ENCODE data around the gene ITGB5.

Gene ITGB5

GRCh38 chr3:124767691-124768090, 119.5 kb downstream of the ITGB5 start:
- TF ChIP-seq CTCF (IDR thresholded peaks at IDR 0.05; ENCODE audit: low read depth, low read length): no peak
- no peak for DNase-seq (ENCODE audit: extremely low read depth, low read depth)

- TF ChIP-seq CTCF (IDR thresholded peaks at IDR 0.05; ENCODE audit: low read depth, low read length): no peak
- no peak for DNase-seq (ENCODE audit: extremely low read depth, low read depth)
Measured at GRCh38 chr3:124767264-124767663, 119.9 kb downstream of the ITGB5 start.

- no peak for DNase-seq (ENCODE audit: extremely low read depth, low read depth)
- TF ChIP-seq CTCF (IDR thresholded peaks at IDR 0.05; ENCODE audit: low read depth, low read length): no peak
Measured at GRCh38 chr3:124766113-124767095, 120.8 kb downstream of the ITGB5 start.

GRCh38 chr3:124765197-124765840, 121.8 kb downstream of the ITGB5 start:
- no peak for TF ChIP-seq CTCF (IDR thresholded peaks at IDR 0.05; ENCODE audit: low read depth, low read length)
- DNase-seq (ENCODE audit: extremely low read depth, low read depth): no peak

- no peak for TF ChIP-seq CTCF (IDR thresholded peaks at IDR 0.05; ENCODE audit: low read depth, low read length)
- no peak for DNase-seq (ENCODE audit: extremely low read depth, low read depth)
Measured at GRCh38 chr3:124764746-124765145, 122.4 kb downstream of the ITGB5 start.

- DNase-seq (ENCODE audit: extremely low read depth, low read depth): no peak
- TF ChIP-seq CTCF (IDR thresholded peaks at IDR 0.05; ENCODE audit: low read depth, low read length): no peak
Measured at GRCh38 chr3:124763644-124764358, 123.4 kb downstream of the ITGB5 start.
